ENCODE measurements around the gene ZAR1L. TPM values are rescaled to one million over a fixed set of nuclear protein-coding genes. Genes with fewer than 3 reads are reported as not detected.

The ZAR1L gene
- total RNA-seq, 1 donor from 2014 or later: not detected

GRCh38 chr13:32255724-32256109 lies 59.4 kb downstream of the ZAR1L start:
- intact Hi-C loops (cut with DNase I): loop anchor here (2.0 kb wide), 1 partner anchor 55 kb away; no protein-coding TSS in a partner anchor
- Histone ChIP-seq H3K4me3 (peak overlapping the region; percentile 24 to 68), H3K27me3 (no peaks in the 10 kb centered on the region), H3K9me3 (no peaks in the 10 kb centered on the region), H3K36me3 (peaks cover 0 to under 1% of the 10 kb centered on the region in 2 donors), H3K27ac (peak overlapping the region; percentile 79 to 82), H3K4me1 (peaks cover 0 to 3% of the 10 kb centered on the region in 2 donors)
- no peak for DNase-seq (ENCODE audit: low spot score in 2 of 2)
- no peak for TF ChIP-seq CTCF (IDR thresholded peaks at IDR 0.05)

GRCh38 chr13:32254916-32255723 lies 60.0 kb downstream of the ZAR1L start:
- Histone ChIP-seq H3K36me3 (peaks cover 2 to 3% of the 10 kb centered on the region in 2 donors), H3K9me3 (no peaks in the 10 kb centered on the region), H3K4me3 (peak overlapping the region; percentile 24 to 68), H3K27ac (peak overlapping the region; percentile 79 to 82), H3K27me3 (no peaks in the 10 kb centered on the region), H3K4me1 (no peaks in the 10 kb centered on the region)
- intact Hi-C loops (cut with DNase I): loop anchor here (2.0 to 5.0 kb wide), 2 partner anchors 56 to 238 kb away; no protein-coding TSS in a partner anchor
- DNase-seq (ENCODE audit: low spot score in 2 of 2): no peak
- no peak for TF ChIP-seq CTCF (IDR thresholded peaks at IDR 0.05)

GRCh38 chr13:32254416-32254815 lies 60.7 kb downstream of the ZAR1L start:
- DNase-seq (ENCODE audit: low spot score in 2 of 2): no peak
- H3K27me3 ChIP-seq: no peaks in the 10 kb centered on the region
- H3K4me3 ChIP-seq: peak overlapping the region; percentile 24 to 68
- no peaks in the 10 kb centered on the region for H3K4me1 ChIP-seq
- H3K36me3 ChIP-seq: peaks cover 8 to 9% of the 10 kb centered on the region in 2 donors
- peak overlapping the region; percentile 79 to 82 for H3K27ac ChIP-seq
- no peaks in the 10 kb centered on the region for H3K9me3 ChIP-seq
- intact Hi-C loops (cut with DNase I): loop anchor here (2.0 to 5.0 kb wide), 2 partner anchors 56 to 237 kb away; no protein-coding TSS in a partner anchor
- no peak for TF ChIP-seq CTCF (IDR thresholded peaks at IDR 0.05)

GRCh38 chr13:32253911-32254399 lies 61.2 kb downstream of the ZAR1L start:
- peak overlapping the region; percentile 79 to 82 for H3K27ac ChIP-seq
- peaks cover 8 to 10% of the 10 kb centered on the region in 2 donors for H3K36me3 ChIP-seq
- peak overlapping the region; percentile 24 to 68 for H3K4me3 ChIP-seq
- DNase-seq (ENCODE audit: low spot score in 2 of 2): no peak
- no peaks in the 10 kb centered on the region for H3K9me3 ChIP-seq
- no peak for TF ChIP-seq CTCF (IDR thresholded peaks at IDR 0.05)
- no peaks in the 10 kb centered on the region for H3K4me1 ChIP-seq
- intact Hi-C loops (cut with DNase I): loop anchor here (2.0 to 5.0 kb wide), 2 partner anchors 57 to 237 kb away; no protein-coding TSS in a partner anchor
- H3K27me3 ChIP-seq: no peaks in the 10 kb centered on the region

Other genes with a start within 250 kb of the ZAR1L start
- gene BRCA2, start 145 bp upstream of the ZAR1L start, total RNA-seq: 0.64 TPM
- gene N4BP2L1, start 112.8 kb upstream of the ZAR1L start, total RNA-seq: 27.2 TPM
- 137 TPM for gene N4BP2L2, start 223.4 kb upstream of the ZAR1L start, total RNA-seq